Measurements from ENCODE around the gene RHBG.

RHBG gene

DNA sequence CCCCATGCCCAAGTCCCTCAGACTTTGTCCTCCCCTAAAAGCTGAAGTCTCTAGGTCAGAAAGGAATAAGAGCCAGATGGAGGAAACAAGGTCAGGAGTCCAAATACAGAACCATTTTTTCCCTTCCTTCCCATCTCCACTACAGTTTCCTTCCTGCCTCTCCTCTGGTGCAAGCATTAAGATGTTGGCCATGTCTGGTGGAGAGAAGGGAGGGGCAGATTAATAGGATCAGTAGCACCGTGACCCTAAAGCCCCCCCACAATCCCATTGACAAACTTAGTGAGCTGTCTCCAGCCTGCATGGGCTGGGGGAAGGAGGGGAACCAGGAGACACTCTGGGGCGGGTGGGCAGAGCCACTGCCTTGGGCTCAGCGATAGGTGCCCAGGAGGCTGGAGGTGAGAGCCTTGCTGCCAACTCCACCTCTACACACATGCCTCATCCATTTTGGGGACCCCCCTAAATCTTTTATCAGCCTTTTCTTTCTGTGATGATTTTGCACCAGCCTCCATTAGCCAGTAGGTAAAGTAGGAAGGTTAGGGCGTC is 59.8 kb downstream of the RHBG start:
- DNase-seq = no peak

DNA sequence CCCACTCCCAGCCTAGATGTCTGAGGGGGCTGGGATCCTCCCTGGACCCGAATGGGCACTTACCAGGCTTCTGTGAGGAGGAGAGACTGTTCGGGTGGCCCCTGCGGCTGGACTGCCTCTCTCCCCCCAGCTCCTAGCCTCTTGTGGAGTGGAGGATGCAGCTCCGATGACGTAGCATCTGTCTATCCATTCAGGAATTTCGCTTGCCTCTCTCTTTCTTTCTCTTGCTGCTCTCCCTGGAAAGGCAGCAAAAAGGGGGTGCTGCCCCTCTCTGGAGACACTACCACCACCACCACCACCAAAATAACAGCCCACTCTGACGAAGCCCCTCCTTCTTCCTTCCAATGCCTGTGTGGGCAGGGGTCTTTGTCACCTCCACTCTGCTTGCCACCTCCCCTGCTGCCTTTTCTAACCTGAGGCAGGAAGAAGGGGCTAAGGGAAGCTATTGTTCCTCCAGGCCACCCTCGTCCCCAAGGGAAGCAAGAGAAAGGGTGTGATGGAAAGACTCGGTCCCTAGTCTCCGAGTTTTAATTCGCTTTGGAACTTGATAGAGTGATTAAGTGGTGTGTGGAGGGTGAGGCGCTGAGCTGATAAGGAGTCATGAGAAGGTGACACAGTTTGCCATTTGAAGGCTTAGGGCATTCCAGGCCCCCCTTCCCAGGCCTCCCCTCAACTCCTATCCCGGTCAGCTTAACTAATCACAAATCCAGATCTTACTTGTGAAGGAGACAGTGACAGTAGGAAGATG is 60.5 kb downstream of the RHBG start:
- DNase-seq = no peak

DNA sequence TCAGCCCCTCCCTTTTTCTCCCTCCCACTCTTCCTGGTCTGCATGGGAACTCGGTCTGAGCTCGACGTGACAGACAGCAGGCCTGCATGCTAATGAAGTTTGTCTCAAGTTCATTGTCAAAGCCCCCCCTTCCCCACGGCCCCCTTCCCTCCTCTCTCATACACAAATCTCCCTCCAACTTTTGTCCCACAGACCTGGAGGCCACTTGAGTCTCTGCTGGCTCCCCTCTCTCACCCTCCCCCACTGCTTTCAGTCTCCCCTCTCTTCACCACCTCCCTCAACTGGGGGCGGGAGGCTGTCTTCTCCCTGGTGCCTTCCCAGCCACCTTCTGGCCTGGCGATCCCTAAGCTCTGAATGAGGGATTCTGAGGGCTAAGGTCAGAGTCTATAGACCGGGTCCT is 61.3 kb downstream of the RHBG start:
- DNase-seq = no peak

DNA sequence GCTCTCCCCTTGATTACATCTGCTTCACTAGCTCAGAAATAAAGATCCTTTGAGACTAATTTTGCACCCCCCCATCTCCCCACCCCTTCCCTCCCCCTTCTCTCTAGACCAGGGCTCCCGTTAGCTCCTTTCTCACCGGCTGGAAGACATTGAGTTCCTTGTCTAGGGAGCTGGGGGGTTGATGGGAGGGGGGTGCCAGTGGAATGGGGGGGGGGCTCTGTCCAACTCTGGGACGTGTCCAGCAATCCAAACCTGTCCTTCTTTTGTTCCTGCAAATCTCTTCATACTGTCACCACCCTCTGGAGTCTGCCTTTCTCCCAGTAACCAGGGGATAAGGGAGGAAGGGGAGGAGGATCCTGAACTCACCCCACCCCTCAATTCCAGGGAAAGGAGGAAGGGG is 61.9 kb downstream of the RHBG start:
- no peak for DNase-seq

DNA sequence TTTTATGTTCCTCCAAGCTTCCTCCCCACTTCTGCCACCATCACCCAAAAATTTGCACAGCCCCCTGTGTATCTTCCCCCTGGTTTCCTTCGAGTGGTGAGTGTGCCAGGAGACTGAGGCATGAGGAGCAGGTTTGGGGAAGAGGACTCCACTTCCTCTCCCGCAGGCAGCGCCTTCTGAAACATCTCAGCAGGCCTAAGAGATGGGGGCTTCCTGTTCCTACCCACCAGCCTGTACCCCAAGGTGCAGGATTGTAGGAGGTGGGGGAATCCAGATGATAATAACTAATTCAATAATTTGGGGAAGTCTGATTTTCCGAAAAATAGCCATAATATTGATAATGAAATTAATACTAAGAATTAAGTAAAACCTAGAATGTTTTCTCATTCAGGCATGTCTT is 62.4 kb downstream of the RHBG start:
- no peak for DNase-seq

DNA sequence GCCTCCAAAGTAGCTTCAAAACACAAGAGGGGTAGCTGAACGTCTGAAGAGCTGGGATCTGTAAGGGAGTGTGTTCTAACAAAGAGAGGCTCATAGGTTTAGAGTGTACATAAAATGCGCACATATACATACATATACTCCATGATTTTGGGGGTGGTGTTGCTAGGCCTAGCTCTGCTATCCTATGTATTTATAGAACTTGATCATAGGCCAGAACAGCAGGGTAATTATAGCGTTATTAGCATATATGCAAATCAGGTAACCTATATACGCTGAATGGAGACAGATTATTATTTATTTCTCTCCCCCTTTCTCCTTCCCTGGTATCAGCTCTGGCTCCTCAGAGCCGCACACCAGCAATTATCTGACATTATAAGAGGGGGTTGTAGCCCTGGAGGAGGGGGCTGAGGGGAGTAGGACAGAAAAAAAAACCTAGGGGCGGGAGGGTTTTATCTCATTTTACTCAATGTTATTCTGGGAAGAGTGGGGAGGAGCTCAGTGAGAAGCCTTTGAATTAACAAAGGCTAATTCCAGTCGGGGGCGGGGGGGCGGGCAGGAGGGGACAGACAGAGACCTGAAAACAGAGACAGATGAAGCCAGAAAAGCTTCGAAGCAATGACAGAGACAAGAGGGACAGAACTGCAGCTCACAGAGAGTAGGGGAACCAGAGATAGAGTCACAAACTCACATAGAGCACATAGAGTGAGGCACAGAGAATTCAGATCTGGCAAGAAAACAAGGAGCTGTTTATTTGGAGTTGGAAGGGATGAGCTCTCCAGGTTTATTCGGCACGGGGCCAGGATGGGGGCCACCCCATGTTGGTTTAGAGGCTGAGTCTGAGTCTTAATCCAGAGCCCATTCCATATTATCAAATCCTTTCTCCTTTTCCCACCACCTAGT is 63.0 kb downstream of the RHBG start:
- DNase-seq = no peak

DNA sequence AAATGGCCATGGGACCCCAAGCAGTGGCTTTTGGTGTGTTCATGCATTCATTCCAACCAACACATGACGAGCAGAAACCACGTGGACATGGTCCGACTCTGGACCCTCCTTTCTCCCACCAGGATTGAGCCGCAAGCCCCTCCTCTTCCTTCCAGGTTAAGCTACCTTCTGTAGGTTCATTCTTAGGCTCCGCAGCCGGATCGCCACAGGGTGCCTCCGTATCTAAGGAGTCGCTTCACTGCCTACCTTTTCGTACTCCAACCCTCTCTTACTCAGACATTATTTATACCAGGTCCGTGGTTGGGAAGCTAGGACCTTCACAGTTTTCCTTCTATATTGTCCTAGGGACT is 63.6 kb downstream of the RHBG start:
- no peak for DNase-seq

DNA sequence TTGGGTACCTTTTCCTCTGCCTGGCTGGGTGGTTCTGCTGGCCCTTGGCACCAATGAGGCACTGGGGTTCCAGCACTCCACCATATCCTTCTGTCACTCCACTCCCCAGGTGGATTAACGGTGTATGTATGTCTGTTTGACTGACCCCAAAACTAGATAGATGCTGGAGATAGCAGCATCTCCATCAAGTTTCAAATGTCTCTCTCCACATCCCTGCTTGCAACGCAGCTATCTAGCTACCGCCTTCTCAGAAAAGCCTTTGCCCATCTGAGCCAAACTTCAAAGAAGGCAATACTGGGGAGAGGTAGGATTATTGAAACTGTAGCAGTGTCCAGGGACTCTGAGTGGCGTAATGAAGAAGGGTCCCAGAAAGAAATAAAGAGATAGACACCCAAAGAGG is 64.0 kb downstream of the RHBG start:
- DNase-seq = no peak

DNA sequence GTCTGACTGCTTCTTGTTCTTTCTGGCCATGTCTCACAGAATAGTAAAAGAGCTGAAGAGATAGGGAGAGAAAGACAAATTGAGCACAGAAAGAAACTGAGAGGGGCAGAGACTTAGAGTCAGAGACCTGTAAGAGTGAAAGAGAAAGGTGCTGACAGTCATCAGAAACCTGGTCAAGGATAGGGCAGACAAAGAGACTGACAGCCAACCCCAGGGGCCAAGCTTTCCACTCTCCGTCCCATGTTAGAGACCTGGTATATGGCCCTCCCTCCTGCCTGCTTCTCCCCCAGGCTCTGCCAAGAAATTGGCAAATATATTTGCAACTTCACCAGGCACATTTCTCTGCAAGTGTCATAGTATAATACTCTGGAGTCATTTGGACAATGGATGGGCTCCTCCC is 64.6 kb downstream of the RHBG start:
- DNase-seq = no peak
